GM12878 (cell line): ENCODE results near the gene MRPL12. TPM values are rescaled to one million over a fixed set of nuclear protein-coding genes. Genes with fewer than 3 reads are reported as not detected.

Source experiments
- ATAC-seq: fragments of 200-7000 bp; cut with Tn5 transposase; 3 replicates; pipeline ENCODE4 v1.9.1; 2020; ENCODE audit warnings: mild to moderate bottlenecking, moderate library complexity
- BruUV-seq: library from RNA; stranded (reverse); fragments of 400-500 nt; replicated peaks from 2 replicates; lab custom pipeline; 2021; lab: Mats Ljungman, UMichigan
- CTCF ChIA-PET: fragments of 300-600 bp; sonication (Branson Sonifier 250); formaldehyde crosslinking; extraction: SDS; loops from one replicate; lab custom pipeline; 2021; ENCODE audit warnings: inconsistent platforms; lab: Yijun Ruan, JAX
- POLR2A ChIA-PET: fragments of 350-600 bp; formaldehyde crosslinking; extraction: SDS; loops from one replicate; lab custom pipeline; 2021; ENCODE audit warnings: inconsistent platforms; lab: Charles Lee
- RAD21 ChIA-PET: fragments of 300-600 bp; sonication (Branson Sonifier 250); formaldehyde crosslinking; loops from one replicate; lab custom pipeline; 2023; ENCODE audit warnings: antibody characterized with exemption; ENCODE audit not compliant: unreplicated experiment; lab: Charles Lee
- SMC1A ChIA-PET: fragments of 300-600 bp; sonication (Branson Sonifier 250); formaldehyde crosslinking; loops from one replicate; lab custom pipeline; 2023; ENCODE audit not compliant: unreplicated experiment, uncharacterized antibody; lab: Charles Lee
- DNase-seq: peaks from one replicate; pipeline ENCODE4 v3.0.0-alpha.2; 2011; ENCODE audit warnings: low read depth, low spot score
- FAIRE-seq: peaks from 3 replicates; lab custom pipeline; 2011; peaks lifted over from hg19 to GRCh38; lab: Jason Lieb, UNC
- H2AFZ ChIP-seq: 2 replicates; pipeline ENCODE4 v1.6.0; 2011; ENCODE audit warnings: low read depth, low read length, control low read depth; ENCODE audit not compliant: control insufficient read depth
- H3K27ac ChIP-seq: 2 replicates; pipeline ENCODE4 v1.5.1; 2011; ENCODE audit warnings: control low read depth; ENCODE audit not compliant: control insufficient read depth, insufficient read depth
- H3K27me3 ChIP-seq, 2 experiments: replicated peaks in 1 of 2; 2 replicates each; pipeline versions ENCODE4 v1.6.0 to v1.6.1; 2011; ENCODE audit warnings: low read length in 1 of 2; ENCODE audit not compliant: control insufficient read depth in 2 of 2, insufficient read depth in 2 of 2
- H3K36me3 ChIP-seq, 2 experiments: 2 replicates each; pipeline ENCODE4 v1.5.1; 2011; ENCODE audit warnings: low read length in 1 of 2; ENCODE audit not compliant: control insufficient read depth in 2 of 2, insufficient read depth in 2 of 2
- H3K4me1 ChIP-seq: 2 replicates; pipeline ENCODE4 v1.6.1; 2011; ENCODE audit warnings: mild to moderate bottlenecking, low read length, moderate library complexity, mixed read lengths; ENCODE audit not compliant: control insufficient read depth, insufficient read depth
- H3K4me2 ChIP-seq: 2 replicates; pipeline ENCODE4 v1.6.0; 2011; ENCODE audit warnings: control low read depth; ENCODE audit not compliant: control insufficient read depth, insufficient read depth
- H3K4me3 ChIP-seq: fragments of 200-600 bp; sonication (generic); 2 replicates; pipeline ENCODE4 v1.5.1; 2016
- H3K79me2 ChIP-seq: 2 replicates; pipeline ENCODE4 v1.6.0; 2011; ENCODE audit warnings: low read length; ENCODE audit not compliant: control insufficient read depth, insufficient read depth
- H3K9ac ChIP-seq: 2 replicates; pipeline ENCODE4 v1.8.0; 2011; ENCODE audit warnings: low read length, control low read depth, mixed read lengths; ENCODE audit not compliant: control insufficient read depth, insufficient read depth
- H3K9me3 ChIP-seq: replicated peaks from 3 replicates; pipeline ENCODE4 v1.5.1; 2011; ENCODE audit warnings: mild to moderate bottlenecking, low read length; ENCODE audit not compliant: control insufficient read depth, insufficient read depth
- H4K20me1 ChIP-seq: 2 replicates; pipeline ENCODE4 v1.6.0; 2011; ENCODE audit not compliant: control insufficient read depth, insufficient read depth
- BCL3 ChIP-seq: IDR thresholded peaks from 2 replicates; pipeline ENCODE4 v1.6.1; 2011; ENCODE audit warnings: borderline replicate concordance, low read depth, mild to moderate bottlenecking, moderate library complexity, low read length; ENCODE audit not compliant: insufficient read depth, poor library complexity, severe bottlenecking
- CBX3 ChIP-seq: fragments of 200-600 bp; sonication (generic); IDR thresholded peaks from 2 replicates; pipeline ENCODE4 v1.6.1; 2016; ENCODE audit warnings: low read depth, borderline replicate concordance
- NFIC ChIP-seq: IDR thresholded peaks from 2 replicates; pipeline ENCODE4 v1.6.1; 2012; ENCODE audit warnings: low read depth, mild to moderate bottlenecking, inconsistent platforms, low read length, moderate library complexity
- NFXL1 ChIP-seq: fragments of 450-650 bp; IDR thresholded peaks from 2 replicates; pipeline ENCODE4 v1.6.1; 2017; ENCODE audit warnings: antibody characterized with exemption, mild to moderate bottlenecking, borderline replicate concordance
- NR2F1 ChIP-seq: fragments of 450-650 bp; conservative IDR thresholded peaks from 2 replicates; pipeline ENCODE4 v1.6.1; 2017; ENCODE audit warnings: mild to moderate bottlenecking
- POLR2AphosphoS5 ChIP-seq: IDR thresholded peaks from 2 replicates; pipeline ENCODE4 v1.6.1; 2011; ENCODE audit warnings: mild to moderate bottlenecking, low read length, inconsistent platforms
- RBBP5 ChIP-seq: fragments of 200-600 bp; sonication (generic); conservative IDR thresholded peaks from 2 replicates; pipeline ENCODE4 v1.6.1; 2016
- RELB ChIP-seq: fragments of 450-650 bp; IDR thresholded peaks from 2 replicates; pipeline ENCODE4 v1.6.1; 2017; ENCODE audit warnings: low read depth, mild to moderate bottlenecking, moderate library complexity
- ZBED1 ChIP-seq: IDR thresholded peaks from 2 replicates; pipeline ENCODE4 v1.6.1; 2016; ENCODE audit warnings: borderline replicate concordance
- ZNF384 ChIP-seq: IDR thresholded peaks from 2 replicates; pipeline ENCODE4 v1.6.1; 2012; ENCODE audit warnings: low read depth, mild to moderate bottlenecking, low read length, improper control_type of control experiment, borderline replicate concordance
- ZZZ3 ChIP-seq: IDR thresholded peaks from 2 replicates; pipeline ENCODE4 v1.6.1; 2011; ENCODE audit warnings: low read depth; ENCODE audit not compliant: control insufficient read depth, insufficient read length
- WGBS: methylation state at CpG from one replicate; pipeline ENCODE4 v1.1.6; 2016; ENCODE audit warnings: low lambda C conversion rate; ENCODE audit not compliant: insufficient replicate concordance, insufficient coverage; ENCODE audit errors: missing lambda C conversion rate; 5-methylcytosine and 5-hydroxymethylcytosine counted together
- in situ Hi-C: fragments of 300-500 bp; cut with MboI; formaldehyde crosslinking; loops from 9 replicates; pipeline ENCODE4 v1.14.3; 2018; ENCODE audit warnings: mixed read lengths
- intact Hi-C: fragments of 100-400 bp; cut with micrococcal nuclease; formaldehyde crosslinking; loops from one replicate; pipeline ENCODE4 v1.14.2; 2022; ENCODE audit not compliant: unreplicated experiment
- polyA plus RNA-seq, 11 experiments: library from polyadenylated mRNA; depleted of rRNA in 4 of 11; unstranded in 6 of 11; stranded (reverse) in 5 of 11; fragments of >200 nt; fragmentation: Nextera tagmentation in 4 of 11; fragmentation: Illumina TruSeq in 1 of 11; extraction: Ambion mirVana in 4 of 11; extraction: Trizol in 1 of 11; gene quantifications; 1 replicate in 1 of 11; 2 replicates in 10 of 11; pipeline versions ENCODE4 v1.2.1 to v1.2.3, GENCODE V29; 2011 to 2016; ENCODE audit warnings: inconsistent platforms in 2 of 11, missing spikeins in 2 of 11, low read depth in 1 of 11
- total RNA-seq, 4 experiments: library from RNA; depleted of rRNA in 3 of 4; stranded (reverse); fragments of >200 nt in 3 of 4; fragmentation: Illumina TruSeq in 1 of 4; extraction: Trizol in 1 of 4; gene quantifications; 2 replicates each; pipeline versions ENCODE4 v1.2.1 to v1.2.3, GENCODE V29; 2013 to 2021
- TF ChIP-seq, protein P1 (sequence below): fragments of 450-650 bp; IDR thresholded peaks from 2 replicates; pipeline ENCODE4 v1.6.1; 2017; ENCODE audit warnings: mild to moderate bottlenecking, moderate library complexity
- TF ChIP-seq, protein P2 (sequence below): fragments of 450-650 bp; IDR thresholded peaks from 2 replicates; pipeline ENCODE4 v1.6.1; 2017; ENCODE audit warnings: borderline replicate concordance

The MRPL12 gene
- total and polyA plus RNA-seq, 10 of the 15 experiments (the other 5 are each of a cell fraction or from before 2014, with no cell fraction given): 1.3 to 269 (median 117) TPM

- no peak for DNase-seq
- Histone ChIP-seq H3K79me2 (peaks cover 42% of the 10 kb centered on the region), H3K4me1 (peaks cover 8% of the 10 kb centered on the region), H2AFZ (no peak overlapping the region), H4K20me1 (0 out of 2 replicates have a peak, but pooled peaks cover 3% of the 10 kb centered on the region), H3K27ac (no peak overlapping the region), H3K27me3 (no peaks in the 10 kb centered on the region), H3K36me3 (peaks cover 20 to 26% of the 10 kb centered on the region in 2 experiments; a peak in 3 of 4 replicates), H3K9ac (no peak overlapping the region), H3K4me2 (peak overlapping the region; percentile 91), H3K4me3 (no peak overlapping the region), H3K9me3 (no peaks in the 10 kb centered on the region)
- ChIA-PET RAD21 (interaction anchor here (1.4 kb wide), 1 partner anchor 32 kb away, joined by 5 read pairs; no protein-coding TSS in a partner anchor), CTCF (interaction anchor here (1.2 to 1.4 kb wide), 2 partner anchors 11 to 35 kb away, joined by 3 read pairs; no protein-coding TSS in a partner anchor), SMC1A (no interaction called here), POLR2A (interaction anchor here (0.8 kb wide), 1 partner anchor 230 kb away, joined by 3 read pairs; no protein-coding TSS in a partner anchor)
- no peak for FAIRE-seq
- 86% methylated on average over 23 of the region's 25 CpGs for WGBS
- BruUV-seq: no TSS peak
- ATAC-seq: no peak
- intact Hi-C loops: no loop called here
- in situ Hi-C loops: no loop called here
- TF ChIP-seq NFXL1: no peak
- TF ChIP-seq ZBED1: no peak
- TF ChIP-seq NR2F1: no peak
- TF ChIP-seq, protein P1, sequence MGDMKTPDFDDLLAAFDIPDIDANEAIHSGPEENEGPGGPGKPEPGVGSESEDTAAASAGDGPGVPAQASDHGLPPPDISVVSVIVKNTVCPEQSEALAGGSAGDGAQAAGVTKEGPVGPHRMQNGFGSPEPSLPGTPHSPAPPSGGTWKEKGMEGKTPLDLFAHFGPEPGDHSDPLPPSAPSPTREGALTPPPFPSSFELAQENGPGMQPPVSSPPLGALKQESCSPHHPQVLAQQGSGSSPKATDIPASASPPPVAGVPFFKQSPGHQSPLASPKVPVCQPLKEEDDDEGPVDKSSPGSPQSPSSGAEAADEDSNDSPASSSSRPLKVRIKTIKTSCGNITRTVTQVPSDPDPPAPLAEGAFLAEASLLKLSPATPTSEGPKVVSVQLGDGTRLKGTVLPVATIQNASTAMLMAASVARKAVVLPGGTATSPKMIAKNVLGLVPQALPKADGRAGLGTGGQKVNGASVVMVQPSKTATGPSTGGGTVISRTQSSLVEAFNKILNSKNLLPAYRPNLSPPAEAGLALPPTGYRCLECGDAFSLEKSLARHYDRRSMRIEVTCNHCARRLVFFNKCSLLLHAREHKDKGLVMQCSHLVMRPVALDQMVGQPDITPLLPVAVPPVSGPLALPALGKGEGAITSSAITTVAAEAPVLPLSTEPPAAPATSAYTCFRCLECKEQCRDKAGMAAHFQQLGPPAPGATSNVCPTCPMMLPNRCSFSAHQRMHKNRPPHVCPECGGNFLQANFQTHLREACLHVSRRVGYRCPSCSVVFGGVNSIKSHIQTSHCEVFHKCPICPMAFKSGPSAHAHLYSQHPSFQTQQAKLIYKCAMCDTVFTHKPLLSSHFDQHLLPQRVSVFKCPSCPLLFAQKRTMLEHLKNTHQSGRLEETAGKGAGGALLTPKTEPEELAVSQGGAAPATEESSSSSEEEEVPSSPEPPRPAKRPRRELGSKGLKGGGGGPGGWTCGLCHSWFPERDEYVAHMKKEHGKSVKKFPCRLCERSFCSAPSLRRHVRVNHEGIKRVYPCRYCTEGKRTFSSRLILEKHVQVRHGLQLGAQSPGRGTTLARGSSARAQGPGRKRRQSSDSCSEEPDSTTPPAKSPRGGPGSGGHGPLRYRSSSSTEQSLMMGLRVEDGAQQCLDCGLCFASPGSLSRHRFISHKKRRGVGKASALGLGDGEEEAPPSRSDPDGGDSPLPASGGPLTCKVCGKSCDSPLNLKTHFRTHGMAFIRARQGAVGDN: no peak
- no peak for TF ChIP-seq BCL3
- TF ChIP-seq ZNF384: no peak
- 0 out of 2 replicates have a peak, but pooled peaks have one; percentile 1 for TF ChIP-seq POLR2AphosphoS5
- no peak for TF ChIP-seq NFIC
- TF ChIP-seq CBX3: no peak
- TF ChIP-seq, protein P2, sequence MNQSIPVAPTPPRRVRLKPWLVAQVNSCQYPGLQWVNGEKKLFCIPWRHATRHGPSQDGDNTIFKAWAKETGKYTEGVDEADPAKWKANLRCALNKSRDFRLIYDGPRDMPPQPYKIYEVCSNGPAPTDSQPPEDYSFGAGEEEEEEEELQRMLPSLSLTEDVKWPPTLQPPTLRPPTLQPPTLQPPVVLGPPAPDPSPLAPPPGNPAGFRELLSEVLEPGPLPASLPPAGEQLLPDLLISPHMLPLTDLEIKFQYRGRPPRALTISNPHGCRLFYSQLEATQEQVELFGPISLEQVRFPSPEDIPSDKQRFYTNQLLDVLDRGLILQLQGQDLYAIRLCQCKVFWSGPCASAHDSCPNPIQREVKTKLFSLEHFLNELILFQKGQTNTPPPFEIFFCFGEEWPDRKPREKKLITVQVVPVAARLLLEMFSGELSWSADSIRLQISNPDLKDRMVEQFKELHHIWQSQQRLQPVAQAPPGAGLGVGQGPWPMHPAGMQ: no peak
- TF ChIP-seq RELB: no peak
- no peak for TF ChIP-seq ZZZ3
- TF ChIP-seq RBBP5: no peak
Observed at GRCh38 chr17:81700353-81701287, 2.5 kb upstream of the MRPL12 start.
